ENCODE data around the gene GIMAP6.
A peak's percentile ranks its signal among the peaks of the same experiment; 100 is the strongest.

Gene GIMAP6

GRCh38 chr7:150642926-150643325, 10.7 kb upstream of the GIMAP6 start:
- Histone ChIP-seq H3K4me1 (no peaks in the 10 kb centered on the region), H3K27ac (no peak overlapping the region), H3K36me3 (ENCODE audit: control insufficient read depth, insufficient read depth, low read length) (no peaks in the 10 kb centered on the region)

GRCh38 chr7:150641854-150642253, 9.7 kb upstream of the GIMAP6 start:
- Histone ChIP-seq H3K36me3 (ENCODE audit: control insufficient read depth, insufficient read depth, low read length) (no peaks in the 10 kb centered on the region), H2AFZ (no peak overlapping the region), H3K79me2 (no peaks in the 10 kb centered on the region), H3K27me3 (ENCODE audit: control insufficient read depth, insufficient read depth, low read length) (no peaks in the 10 kb centered on the region), H3K27ac (no peak overlapping the region), H3K4me1 (no peaks in the 10 kb centered on the region), H3K9ac (no peak overlapping the region), H3K9me3 (ENCODE audit: control insufficient read depth, low read length) (no peaks in the 10 kb centered on the region), H3K4me2 (ENCODE audit: low read length) (no peak overlapping the region), H3K4me3 (ENCODE audit: low read depth, low read length) (no peak overlapping the region)
- no peak for TF ChIP-seq CTCF (IDR thresholded peaks at IDR 0.05)

More at GRCh38 chr7:150642926-150643325, 10.7 kb upstream of the GIMAP6 start:
- no peak overlapping the region for H3K4me2 ChIP-seq (ENCODE audit: low read length)
- H3K27me3 ChIP-seq (ENCODE audit: control insufficient read depth, insufficient read depth, low read length): no peaks in the 10 kb centered on the region
- H3K9me3 ChIP-seq (ENCODE audit: control insufficient read depth, low read length): no peaks in the 10 kb centered on the region
- no peak overlapping the region for H2AFZ ChIP-seq
- H3K4me3 ChIP-seq (ENCODE audit: low read depth, low read length): no peak overlapping the region
- H3K79me2 ChIP-seq: no peaks in the 10 kb centered on the region
- no peak overlapping the region for H3K9ac ChIP-seq
- TF ChIP-seq CTCF (IDR thresholded peaks at IDR 0.05): no peak

- no peak overlapping the region for H2AFZ ChIP-seq
- no peak overlapping the region for H3K27ac ChIP-seq
- TF ChIP-seq CTCF (IDR thresholded peaks at IDR 0.05): no peak
Observed at GRCh38 chr7:150633926-150634325, 1.7 kb upstream of the GIMAP6 start.

GRCh38 chr7:150631084-150631826, 930 bp downstream of the GIMAP6 start:
- Histone ChIP-seq H3K9ac (no peak overlapping the region), H3K79me2 (no peaks in the 10 kb centered on the region), H3K9me3 (ENCODE audit: control insufficient read depth, low read length) (no peaks in the 10 kb centered on the region), H3K4me3 (ENCODE audit: low read depth, low read length) (peak overlapping the region; percentile 40), H3K4me1 (no peaks in the 10 kb centered on the region), H2AFZ (no peak overlapping the region), H3K36me3 (ENCODE audit: control insufficient read depth, insufficient read depth, low read length) (no peaks in the 10 kb centered on the region), H3K4me2 (ENCODE audit: low read length) (peak overlapping the region; percentile 36), H3K27ac (peak overlapping the region; percentile 79), H3K27me3 (ENCODE audit: control insufficient read depth, insufficient read depth, low read length) (no peaks in the 10 kb centered on the region)
- TF ChIP-seq CTCF (IDR thresholded peaks at IDR 0.05): no peak

More at GRCh38 chr7:150633926-150634325, 1.7 kb upstream of the GIMAP6 start:
- Histone ChIP-seq H3K9ac (no peak overlapping the region), H3K9me3 (ENCODE audit: control insufficient read depth, low read length) (no peaks in the 10 kb centered on the region), H3K4me1 (no peaks in the 10 kb centered on the region), H3K4me3 (ENCODE audit: low read depth, low read length) (no peak overlapping the region), H3K27me3 (ENCODE audit: control insufficient read depth, insufficient read depth, low read length) (no peaks in the 10 kb centered on the region), H3K36me3 (ENCODE audit: control insufficient read depth, insufficient read depth, low read length) (no peaks in the 10 kb centered on the region), H3K4me2 (ENCODE audit: low read length) (no peak overlapping the region), H3K79me2 (no peaks in the 10 kb centered on the region)

- no peaks in the 10 kb centered on the region for H3K9me3 ChIP-seq (ENCODE audit: control insufficient read depth, low read length)
- H2AFZ ChIP-seq: no peak overlapping the region
- H3K4me2 ChIP-seq (ENCODE audit: low read length): no peak overlapping the region
- H3K79me2 ChIP-seq: no peaks in the 10 kb centered on the region
- no peak overlapping the region for H3K4me3 ChIP-seq (ENCODE audit: low read depth, low read length)
- H3K9ac ChIP-seq: no peak overlapping the region
- H3K4me1 ChIP-seq: no peaks in the 10 kb centered on the region
- no peaks in the 10 kb centered on the region for H3K27me3 ChIP-seq (ENCODE audit: control insufficient read depth, insufficient read depth, low read length)
- peak overlapping the region; percentile 79 for H3K27ac ChIP-seq
- H3K36me3 ChIP-seq (ENCODE audit: control insufficient read depth, insufficient read depth, low read length): no peaks in the 10 kb centered on the region
- TF ChIP-seq CTCF (IDR thresholded peaks at IDR 0.05): no peak
Observed at GRCh38 chr7:150629347-150629746, 2.8 kb downstream of the GIMAP6 start.

Measured in parathyroid adenoma (tissue), 2 donors.